ENCODE data around the gene RPL28. TPM values are rescaled to one million over a fixed set of nuclear protein-coding genes. Genes with fewer than 3 reads are reported as not detected.

RPL28 gene
- total RNA-seq, 5 donors from 2014 or later (not counting 1 experiment from before 2014, with no cell fraction given), result 3,465 to 4,436 (median 4,286) TPM

- WGBS (ENCODE audit: insufficient coverage), result 44% methylated on average over 2 of the region's 7 CpGs
- Mint-ChIP-seq H3K27ac (peak overlapping the region; percentile 52 to 60), H3K4me1 (peaks cover 51 to 56% (median 52%) of the 10 kb centered on the region in 3 donors), H3K9me3 (no peaks in the 10 kb centered on the region), H3K4me3 (no peak overlapping the region), H3K36me3 (peaks cover 36% of the 10 kb centered on the region), H3K27me3 (no peaks in the 10 kb centered on the region)
- H3K27me3 ChIP-seq (replicated peaks in 1 of 2; ENCODE audit: control insufficient read depth in 2 of 2, extremely low read depth in 1 of 2, insufficient read depth in 2 of 2, low read length in 1 of 2), result no peaks in the 10 kb centered on the region
- H3K36me3 ChIP-seq (ENCODE audit: control insufficient read depth in 2 of 2, extremely low read depth in 1 of 2, insufficient read depth in 1 of 2, low read length in 1 of 2), result peaks cover 11 to 55% of the 10 kb centered on the region in 2 donors
- ATAC-seq (replicated peaks in 1 of 4), result no peak
- ChIA-PET POLR2A (interaction anchor here in 1 of 2 donors (0.6 to 0.9 kb wide), 2 partner anchors 52 to 257 kb away, joined by 3 to 8 read pairs; no protein-coding TSS in a partner anchor), CTCF (no interaction called here)
- DNase-seq, result no peak
- H3K4me3 ChIP-seq (ENCODE audit: control insufficient read depth in 1 of 2, extremely low read depth in 1 of 2, low read length in 1 of 2), result no peak overlapping the region
- H3K9me3 ChIP-seq, result no peaks in the 10 kb centered on the region
- peaks cover 17 to 54% of the 10 kb centered on the region in 2 experiments for H3K4me1 ChIP-seq (ENCODE audit: control insufficient read depth in 1 of 2, extremely low read depth in 1 of 2, insufficient read depth in 2 of 2, low read length in 2 of 2)
- no peak overlapping the region for H3K27ac ChIP-seq (ENCODE audit: low read length)
These were observed 4.7 kb downstream of the RPL28 start for GRCh38 chr19:55390461-55390880.

GRCh38 chr19:55391191-55391670 is 5.5 kb downstream of the RPL28 start:
- peaks cover 45 to 53% (median 51%) of the 10 kb centered on the region in 3 donors for H3K4me1 Mint-ChIP-seq
- H3K9me3 Mint-ChIP-seq, result no peaks in the 10 kb centered on the region
- peak overlapping the region in 1 of 2 donors; percentile 52 for H3K27ac Mint-ChIP-seq
- Histone ChIP-seq H3K27me3 (replicated peaks in 1 of 2; ENCODE audit: control insufficient read depth in 2 of 2, extremely low read depth in 1 of 2, insufficient read depth in 2 of 2, low read length in 1 of 2) (no peaks in the 10 kb centered on the region), H3K4me1 (ENCODE audit: control insufficient read depth in 1 of 2, extremely low read depth in 1 of 2, insufficient read depth in 2 of 2, low read length in 2 of 2) (peaks cover 17 to 50% of the 10 kb centered on the region in 2 experiments), H3K27ac (ENCODE audit: low read length) (no peak overlapping the region), H3K36me3 (ENCODE audit: control insufficient read depth in 2 of 2, extremely low read depth in 1 of 2, insufficient read depth in 1 of 2, low read length in 1 of 2) (peaks cover 11 to 55% of the 10 kb centered on the region in 2 donors), H3K9me3 (no peaks in the 10 kb centered on the region), H3K4me3 (ENCODE audit: control insufficient read depth in 1 of 2, extremely low read depth in 1 of 2, low read length in 1 of 2) (no peak overlapping the region)
- no peaks in the 10 kb centered on the region for H3K27me3 Mint-ChIP-seq
- ChIA-PET POLR2A (interaction anchor here in 1 of 2 donors (0.6 to 0.9 kb wide), 2 partner anchors 53 to 258 kb away, joined by 3 to 8 read pairs; no protein-coding TSS in a partner anchor), CTCF (no interaction called here)
- H3K4me3 Mint-ChIP-seq, result no peak overlapping the region
- ATAC-seq (replicated peaks in 1 of 4) (no peak), DNase-seq (no peak)
- peaks cover 31% of the 10 kb centered on the region for H3K36me3 Mint-ChIP-seq
- WGBS (ENCODE audit: insufficient coverage), result 84% methylated on average over 8 of the region's 12 CpGs

- Mint-ChIP-seq H3K9me3 (no peaks in the 10 kb centered on the region), H3K4me3 (no peak overlapping the region), H3K36me3 (peaks cover 24% of the 10 kb centered on the region), H3K27me3 (no peaks in the 10 kb centered on the region), H3K27ac (peak overlapping the region in 1 of 2 donors; percentile 44), H3K4me1 (peaks cover 38 to 45% (median 44%) of the 10 kb centered on the region in 3 donors)
- Histone ChIP-seq H3K36me3 (ENCODE audit: control insufficient read depth in 2 of 2, extremely low read depth in 1 of 2, insufficient read depth in 1 of 2, low read length in 1 of 2) (peaks cover 11 to 49% of the 10 kb centered on the region in 2 donors), H3K4me3 (ENCODE audit: control insufficient read depth in 1 of 2, extremely low read depth in 1 of 2, low read length in 1 of 2) (no peak overlapping the region), H3K27me3 (replicated peaks in 1 of 2; ENCODE audit: control insufficient read depth in 2 of 2, extremely low read depth in 1 of 2, insufficient read depth in 2 of 2, low read length in 1 of 2) (no peaks in the 10 kb centered on the region), H3K9me3 (no peaks in the 10 kb centered on the region), H3K27ac (ENCODE audit: low read length) (no peak overlapping the region), H3K4me1 (ENCODE audit: control insufficient read depth in 1 of 2, extremely low read depth in 1 of 2, insufficient read depth in 2 of 2, low read length in 2 of 2) (peaks cover 14 to 43% of the 10 kb centered on the region in 2 experiments)
- DNase-seq (no peak), ATAC-seq (replicated peaks in 1 of 4) (no peak)
- 93% methylated on average over 9 of the region's 18 CpGs for WGBS (ENCODE audit: insufficient coverage)
- ChIA-PET CTCF (no interaction called here), POLR2A (no interaction called here)
These were observed 6.2 kb downstream of the RPL28 start for GRCh38 chr19:55391702-55392615.

- Mint-ChIP-seq H3K27ac (peak overlapping the region in 1 of 2 donors; percentile 16), H3K9me3 (no peaks in the 10 kb centered on the region), H3K36me3 (peaks cover 19% of the 10 kb centered on the region), H3K4me1 (peaks cover 26 to 38% (median 34%) of the 10 kb centered on the region in 3 donors), H3K27me3 (no peaks in the 10 kb centered on the region), H3K4me3 (no peak overlapping the region)
- H3K36me3 ChIP-seq (ENCODE audit: control insufficient read depth in 2 of 2, extremely low read depth in 1 of 2, insufficient read depth in 1 of 2, low read length in 1 of 2), result peaks cover 10 to 38% of the 10 kb centered on the region in 2 donors
- ChIA-PET POLR2A (interaction anchor here (0.6 to 0.9 kb wide), 3 partner anchors 14 to 138 kb away, joined by 3 to 9 read pairs (median 3); no protein-coding TSS in a partner anchor), CTCF (no interaction called here)
- H3K9me3 ChIP-seq, result no peaks in the 10 kb centered on the region
- no peak overlapping the region for H3K27ac ChIP-seq (ENCODE audit: low read length)
- no peaks in the 10 kb centered on the region for H3K27me3 ChIP-seq (replicated peaks in 1 of 2; ENCODE audit: control insufficient read depth in 2 of 2, extremely low read depth in 1 of 2, insufficient read depth in 2 of 2, low read length in 1 of 2)
- DNase-seq, result no peak
- 86% methylated on average over 12 of the region's 18 CpGs for WGBS (ENCODE audit: insufficient coverage)
- H3K4me1 ChIP-seq (ENCODE audit: control insufficient read depth in 1 of 2, extremely low read depth in 1 of 2, insufficient read depth in 2 of 2, low read length in 2 of 2), result peaks cover 5 to 32% of the 10 kb centered on the region in 2 experiments
- ATAC-seq (replicated peaks in 1 of 4), result no peak
- no peak overlapping the region for H3K4me3 ChIP-seq (ENCODE audit: control insufficient read depth in 1 of 2, extremely low read depth in 1 of 2, low read length in 1 of 2)
These were observed 7.4 kb downstream of the RPL28 start for GRCh38 chr19:55392820-55393761.

- ChIA-PET CTCF (no interaction called here), POLR2A (no interaction called here)
- H3K27me3 Mint-ChIP-seq, result no peaks in the 10 kb centered on the region
- DNase-seq (no peak), ATAC-seq (replicated peaks in 1 of 4) (no peak)
- peaks cover 22% of the 10 kb centered on the region for H3K36me3 Mint-ChIP-seq
- no peaks in the 10 kb centered on the region for H3K9me3 Mint-ChIP-seq
- H3K27me3 ChIP-seq (replicated peaks in 1 of 2; ENCODE audit: control insufficient read depth in 2 of 2, extremely low read depth in 1 of 2, insufficient read depth in 2 of 2, low read length in 1 of 2), result no peaks in the 10 kb centered on the region
- H3K4me3 ChIP-seq (ENCODE audit: control insufficient read depth in 1 of 2, extremely low read depth in 1 of 2, low read length in 1 of 2), result no peak overlapping the region
- peaks cover 9 to 28% of the 10 kb centered on the region in 2 donors for H3K36me3 ChIP-seq (ENCODE audit: control insufficient read depth in 2 of 2, extremely low read depth in 1 of 2, insufficient read depth in 1 of 2, low read length in 1 of 2)
- H3K9me3 ChIP-seq, result no peaks in the 10 kb centered on the region
- no peaks in the 10 kb centered on the region for H3K4me1 ChIP-seq (ENCODE audit: control insufficient read depth in 1 of 2, extremely low read depth in 1 of 2, insufficient read depth in 2 of 2, low read length in 2 of 2)
- peaks cover 0 to 17% (median 6%) of the 10 kb centered on the region in 3 donors for H3K4me1 Mint-ChIP-seq
- no peak overlapping the region for H3K27ac ChIP-seq (ENCODE audit: low read length)
- peak overlapping the region in 1 of 3 donors; percentile 7 for H3K4me3 Mint-ChIP-seq
- 59% methylated on average over 9 of the region's 12 CpGs for WGBS (ENCODE audit: insufficient coverage)
- H3K27ac Mint-ChIP-seq, result no peak overlapping the region
These were observed 12.6 kb downstream of the RPL28 start for GRCh38 chr19:55398200-55398925.
